SU-DHL-6 (cell line): ENCODE data around the gene RGL1.

Experiments used
- H2AFZ ChIP-seq: fragments of 200-600 bp; sonication (generic); 2 replicates; pipeline ENCODE4 v1.6.1; 2014; ENCODE audit warnings: low read depth, mild to moderate bottlenecking, moderate library complexity, mixed read lengths, antibody characterized with exemption, low read length; ENCODE audit not compliant: severe bottlenecking
- H3F3A ChIP-seq: fragments of 200-600 bp; shearing (Covaris generic); 2 replicates; pipeline ENCODE4 v1.6.0; 2016; ENCODE audit warnings: antibody characterized with exemption, mild to moderate bottlenecking; ENCODE audit not compliant: insufficient read depth
- H3K27ac ChIP-seq: fragments of 200-600 bp; sonication (generic); 2 replicates; pipeline ENCODE4 v1.5.1; 2016; ENCODE audit warnings: low read depth, mild to moderate bottlenecking, low read length, moderate library complexity, mixed read lengths
- H3K27me3 ChIP-seq: fragments of 200-600 bp; sonication (generic), shearing (Covaris generic); 2 replicates; pipeline ENCODE4 v1.6.0; 2014; ENCODE audit warnings: mild to moderate bottlenecking, low read length
- H3K36me3 ChIP-seq: fragments of 200-600 bp; sonication (generic); 2 replicates; pipeline ENCODE4 v1.6.1; 2014; ENCODE audit warnings: mild to moderate bottlenecking, low read length, mixed read lengths
- H3K4me2 ChIP-seq: fragments of 300-600, 200-600 bp; shearing (Covaris generic), sonication (generic); 2 replicates; pipeline ENCODE4 v1.6.0; 2014; ENCODE audit warnings: low read length, low read depth, mild to moderate bottlenecking; ENCODE audit not compliant: poor library complexity, severe bottlenecking
- H3K4me3 ChIP-seq: fragments of 200-600 bp; sonication (generic); 2 replicates; pipeline ENCODE4 v1.5.1; 2014; ENCODE audit warnings: antibody characterized with exemption, low read length, mild to moderate bottlenecking, mixed read lengths; ENCODE audit not compliant: insufficient read depth, poor library complexity, severe bottlenecking
- H3K79me2 ChIP-seq: fragments of 200-600 bp; sonication (generic); 2 replicates; pipeline ENCODE4 v1.6.1; 2014; ENCODE audit warnings: mild to moderate bottlenecking, low read length, moderate library complexity; ENCODE audit not compliant: insufficient read depth
- H3K9ac ChIP-seq: fragments of 200-600 bp; sonication (generic); 2 replicates; pipeline ENCODE4 v1.7.0; 2014; ENCODE audit warnings: mild to moderate bottlenecking, low read length
- H3K9me2 ChIP-seq: fragments of 200-600 bp; sonication (generic); replicated peaks from 2 replicates; pipeline ENCODE4 v1.6.1; 2014; ENCODE audit warnings: low read length; ENCODE audit not compliant: insufficient read depth
- H3K9me3 ChIP-seq: fragments of 200-600 bp; sonication (generic); 2 replicates; pipeline ENCODE4 v1.6.1; 2014; ENCODE audit warnings: low read length, mixed read lengths; ENCODE audit not compliant: insufficient read depth
- H4K20me1 ChIP-seq: fragments of 200-600 bp; sonication (generic); 2 replicates; pipeline ENCODE4 v1.6.1; 2014; ENCODE audit warnings: low read depth, mild to moderate bottlenecking, antibody characterized with exemption, low read length, moderate library complexity, mixed read lengths
- EZH2phosphoT487 ChIP-seq: fragments of 200-600 bp; sonication (generic), shearing (Covaris generic); conservative IDR thresholded peaks from 2 replicates; pipeline ENCODE4 v1.6.1; 2018; ENCODE audit warnings: mild to moderate bottlenecking, antibody characterized with exemption, low read length, moderate library complexity, mixed read lengths
- TF ChIP-seq, protein P1 (sequence below): fragments of 200-600 bp; sonication (generic); IDR thresholded peaks from one replicate; pipeline ENCODE4 v1.5.1; 2017; ENCODE audit warnings: antibody characterized with exemption, mild to moderate bottlenecking, low read length, moderate library complexity; ENCODE audit not compliant: insufficient read depth, poor library complexity, severe bottlenecking

The RGL1 gene

DNA sequence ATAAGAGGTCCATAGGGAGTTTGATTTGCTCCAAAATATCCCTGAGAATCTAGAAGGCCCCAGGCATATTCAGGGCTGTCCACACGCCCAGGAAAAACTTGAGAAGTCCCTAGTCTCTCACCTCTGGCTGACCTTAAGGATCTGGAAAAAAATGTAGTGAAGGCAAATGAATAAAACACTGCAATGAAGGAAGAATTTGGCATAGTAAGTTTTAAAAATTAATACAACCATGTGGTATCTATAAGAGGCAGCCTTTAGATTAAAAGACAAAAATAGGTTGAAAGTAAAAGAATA is 141.3 kb downstream of the RGL1 start:
- no peaks in the 10 kb centered on the region for H3K36me3 ChIP-seq
- H3K9me2 ChIP-seq = no peaks in the 10 kb centered on the region
- no peaks in the 10 kb centered on the region for H3K79me2 ChIP-seq
- H3K27ac ChIP-seq = no peak overlapping the region
- H3K4me2 ChIP-seq = no peak overlapping the region
- no peaks in the 10 kb centered on the region for H4K20me1 ChIP-seq
- H3K27me3 ChIP-seq = no peaks in the 10 kb centered on the region
- H3K9me3 ChIP-seq = no peaks in the 10 kb centered on the region
- no peak overlapping the region for H3K4me3 ChIP-seq
- TF ChIP-seq, protein P1, sequence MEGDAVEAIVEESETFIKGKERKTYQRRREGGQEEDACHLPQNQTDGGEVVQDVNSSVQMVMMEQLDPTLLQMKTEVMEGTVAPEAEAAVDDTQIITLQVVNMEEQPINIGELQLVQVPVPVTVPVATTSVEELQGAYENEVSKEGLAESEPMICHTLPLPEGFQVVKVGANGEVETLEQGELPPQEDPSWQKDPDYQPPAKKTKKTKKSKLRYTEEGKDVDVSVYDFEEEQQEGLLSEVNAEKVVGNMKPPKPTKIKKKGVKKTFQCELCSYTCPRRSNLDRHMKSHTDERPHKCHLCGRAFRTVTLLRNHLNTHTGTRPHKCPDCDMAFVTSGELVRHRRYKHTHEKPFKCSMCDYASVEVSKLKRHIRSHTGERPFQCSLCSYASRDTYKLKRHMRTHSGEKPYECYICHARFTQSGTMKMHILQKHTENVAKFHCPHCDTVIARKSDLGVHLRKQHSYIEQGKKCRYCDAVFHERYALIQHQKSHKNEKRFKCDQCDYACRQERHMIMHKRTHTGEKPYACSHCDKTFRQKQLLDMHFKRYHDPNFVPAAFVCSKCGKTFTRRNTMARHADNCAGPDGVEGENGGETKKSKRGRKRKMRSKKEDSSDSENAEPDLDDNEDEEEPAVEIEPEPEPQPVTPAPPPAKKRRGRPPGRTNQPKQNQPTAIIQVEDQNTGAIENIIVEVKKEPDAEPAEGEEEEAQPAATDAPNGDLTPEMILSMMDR = no peak
- no peak for TF ChIP-seq EZH2phosphoT487
- no peak overlapping the region for H3K9ac ChIP-seq
- no peaks in the 10 kb centered on the region for H3F3A ChIP-seq
- no peak overlapping the region for H2AFZ ChIP-seq

DNA sequence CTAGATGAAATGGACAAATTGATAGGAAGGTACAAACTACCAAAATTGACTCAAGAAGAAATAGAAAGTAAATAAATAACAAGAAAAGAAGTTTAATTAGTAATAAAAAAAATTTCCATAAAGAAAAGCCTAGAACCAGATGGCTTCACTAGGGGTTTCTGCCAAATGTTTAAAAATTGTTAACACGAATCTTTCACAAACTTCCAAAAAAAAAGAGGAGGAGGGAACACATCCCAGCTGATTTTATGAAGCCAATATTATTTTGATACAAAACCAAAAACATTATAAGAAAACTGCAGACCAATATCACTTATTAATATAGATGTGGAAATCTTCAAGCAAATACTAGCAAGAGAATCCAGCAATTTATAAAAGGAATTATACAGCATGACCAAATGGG is 143.1 kb downstream of the RGL1 start:
- no peaks in the 10 kb centered on the region for H3K27me3 ChIP-seq
- no peak overlapping the region for H3K4me2 ChIP-seq
- no peak overlapping the region for H2AFZ ChIP-seq
- no peaks in the 10 kb centered on the region for H3K36me3 ChIP-seq
- no peaks in the 10 kb centered on the region for H3K9me2 ChIP-seq
- no peak for TF ChIP-seq EZH2phosphoT487
- H3F3A ChIP-seq = no peaks in the 10 kb centered on the region
- no peak overlapping the region for H3K27ac ChIP-seq
- no peaks in the 10 kb centered on the region for H3K79me2 ChIP-seq
- no peak overlapping the region for H3K4me3 ChIP-seq
- H3K9ac ChIP-seq = no peak overlapping the region
- no peaks in the 10 kb centered on the region for H4K20me1 ChIP-seq
- no peaks in the 10 kb centered on the region for H3K9me3 ChIP-seq

DNA sequence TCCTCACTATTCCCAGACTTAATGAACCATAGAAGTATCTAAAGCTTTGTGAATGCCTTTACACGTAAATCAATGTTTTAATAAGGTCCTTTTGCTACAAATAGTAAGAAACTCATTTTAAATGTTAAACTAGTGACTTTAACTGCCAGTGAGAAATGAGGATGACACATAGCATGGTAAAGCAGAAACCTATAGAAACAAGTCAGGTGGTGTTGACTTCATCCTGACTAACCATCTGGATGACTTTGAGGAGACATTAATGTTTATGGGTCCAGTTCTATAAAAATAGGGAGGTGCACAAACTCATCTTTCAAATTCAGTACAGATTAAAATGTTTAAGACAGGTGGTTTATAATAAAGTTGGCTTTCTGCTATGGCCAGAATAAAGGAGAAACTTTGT is 147.2 kb downstream of the RGL1 start:
- Histone ChIP-seq H3K79me2 (no peaks in the 10 kb centered on the region), H3K9me3 (no peaks in the 10 kb centered on the region), H3K9me2 (no peaks in the 10 kb centered on the region), H3K27ac (no peak overlapping the region), H3K4me3 (no peak overlapping the region), H3F3A (no peaks in the 10 kb centered on the region), H3K36me3 (no peaks in the 10 kb centered on the region), H4K20me1 (no peaks in the 10 kb centered on the region), H2AFZ (no peak overlapping the region), H3K27me3 (no peaks in the 10 kb centered on the region), H3K4me2 (no peak overlapping the region), H3K9ac (no peak overlapping the region)
- TF ChIP-seq EZH2phosphoT487 = no peak
- TF ChIP-seq, protein P1 = no peak

DNA sequence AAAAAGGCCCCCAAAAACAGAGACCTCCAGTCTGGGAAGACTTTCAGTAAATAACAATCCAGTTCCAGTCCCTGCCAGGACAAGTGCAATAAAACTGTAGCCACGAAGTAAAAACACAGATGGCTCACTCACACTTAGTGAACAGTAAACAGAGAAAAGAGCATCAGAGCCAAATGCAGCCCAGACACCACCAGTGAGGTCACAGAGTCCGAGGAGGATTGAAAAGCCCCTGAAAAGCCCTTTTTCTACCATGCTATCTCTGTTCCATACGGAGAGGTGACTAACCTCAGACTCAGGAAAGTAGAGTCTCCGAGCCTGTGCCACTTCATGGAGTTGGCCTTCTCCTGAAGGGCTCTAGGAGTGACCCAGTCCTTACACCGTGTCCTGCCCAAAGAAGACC is 148.1 kb downstream of the RGL1 start:
- no peak overlapping the region for H2AFZ ChIP-seq
- H3K9me2 ChIP-seq = no peaks in the 10 kb centered on the region
- H3K27me3 ChIP-seq = no peaks in the 10 kb centered on the region
- no peaks in the 10 kb centered on the region for H3K79me2 ChIP-seq
- no peak overlapping the region for H3K27ac ChIP-seq
- H3K4me3 ChIP-seq = no peak overlapping the region
- TF ChIP-seq EZH2phosphoT487 = no peak
- TF ChIP-seq, protein P1 = no peak
- no peaks in the 10 kb centered on the region for H3K9me3 ChIP-seq
- no peak overlapping the region for H3K4me2 ChIP-seq
- no peaks in the 10 kb centered on the region for H3K36me3 ChIP-seq
- no peaks in the 10 kb centered on the region for H3F3A ChIP-seq
- H3K9ac ChIP-seq = no peak overlapping the region
- no peaks in the 10 kb centered on the region for H4K20me1 ChIP-seq
